K562 (cell line): ENCODE results near the gene PRSS57. TPM values are rescaled to one million over a fixed set of nuclear protein-coding genes. Genes with fewer than 3 reads are reported as not detected.

ENCODE experiments used
- BCOR ChIP-seq: fragments of 450-650 bp; IDR thresholded peaks from 2 replicates; pipeline ENCODE4 v1.6.1; 2016
- ELF4 ChIP-seq: fragments of 450-650 bp; formaldehyde crosslinking; IDR thresholded peaks from 2 replicates; pipeline ENCODE4 v1.4.0; 2022; ENCODE audit warnings: missing genetic modification characterization
- GATAD2B ChIP-seq: fragments of 450-650 bp; IDR thresholded peaks from 2 replicates; pipeline ENCODE4 v1.6.1; 2017; ENCODE audit warnings: mild to moderate bottlenecking, borderline replicate concordance
- HCFC1 ChIP-seq: IDR thresholded peaks from 2 replicates; pipeline ENCODE4 v1.6.1; 2012; ENCODE audit warnings: low read depth, low read length, improper control_type of control experiment
- MBD2 ChIP-seq: sonication (generic); IDR thresholded peaks from 2 replicates; pipeline ENCODE4 v1.6.1; 2016; ENCODE audit warnings: low read depth, borderline replicate concordance
- NRF1 ChIP-seq, 2 experiments: fragments of 450-650 bp; IDR thresholded peaks in 1 of 2; conservative IDR thresholded peaks in 1 of 2; 2 replicates each; pipeline ENCODE4 v1.6.1; 2014; ENCODE audit warnings: mild to moderate bottlenecking in 2 of 2
- POLR2H ChIP-seq: IDR thresholded peaks from 2 replicates; pipeline ENCODE4 v1.6.1; 2016; ENCODE audit warnings: missing genetic modification characterization, low read depth, mild to moderate bottlenecking, control low read depth, missing compliant biosample characterization, moderate library complexity
- RBM14 ChIP-seq: fragments of 200-400 bp; formaldehyde crosslinking; IDR thresholded peaks from 2 replicates; pipeline ENCODE4 v1.6.1; 2018; ENCODE audit warnings: low read depth, mild to moderate bottlenecking, low read length, moderate library complexity, borderline replicate concordance; ENCODE audit not compliant: insufficient read depth
- RBM17 ChIP-seq: fragments of 200-400 bp; formaldehyde crosslinking; IDR thresholded peaks from 2 replicates; pipeline ENCODE4 v1.6.1; 2017; ENCODE audit warnings: low read depth, mild to moderate bottlenecking, low read length, borderline replicate concordance
- RBM25 ChIP-seq: fragments of 200-400 bp; formaldehyde crosslinking; IDR thresholded peaks from 2 replicates; pipeline ENCODE4 v1.6.1; 2018; ENCODE audit warnings: low read length, low read depth, moderate library complexity; ENCODE audit not compliant: severe bottlenecking
- U2AF1 ChIP-seq: fragments of 200-400 bp; formaldehyde crosslinking; optimal IDR thresholded peaks from 2 replicates; pipeline ENCODE3; 2017; ENCODE audit warnings: mild to moderate bottlenecking, low read depth, low read length, moderate library complexity
- ZNF140 ChIP-seq: fragments of 250-450 bp; sonication (Bioruptor Pico); IDR thresholded peaks from 2 replicates; pipeline ENCODE4 v1.8.0; 2021; ENCODE audit warnings: moderate library complexity, mild to moderate bottlenecking, inconsistent platforms
- ZNF431 ChIP-seq: sonication (generic); formaldehyde crosslinking; IDR thresholded peaks from 2 replicates; pipeline ENCODE4 v1.8.0; 2022; ENCODE audit warnings: mild to moderate bottlenecking, missing genetic modification reagents
- ZNF589 ChIP-seq: fragments of 200-800 bp; sonication (Bioruptor generic); IDR thresholded peaks from 2 replicates; pipeline ENCODE4 v1.6.1; 2016; ENCODE audit warnings: low read depth, missing genetic modification characterization, missing compliant biosample characterization
- polyA plus RNA-seq, 8 experiments: library from polyadenylated mRNA; depleted of rRNA in 4 of 8; stranded (reverse) in 5 of 8; unstranded in 3 of 8; fragments of >200 nt; fragmentation: Nextera tagmentation in 2 of 8; fragmentation: Illumina TruSeq in 1 of 8; extraction: Ambion mirVana in 2 of 8; extraction: Trizol in 1 of 8; gene quantifications; 2 replicates each; pipeline versions ENCODE4 v1.2.1 to v1.2.3, GENCODE V29; 2011 to 2014; ENCODE audit warnings: inconsistent platforms in 1 of 8, missing spikeins in 1 of 8
- total RNA-seq, 7 experiments: library from RNA; depleted of rRNA in 6 of 7; stranded (reverse); fragments of >200 nt in 6 of 7; fragmentation: Illumina TruSeq in 2 of 7; extraction: Trizol in 2 of 7; gene quantifications; 2 replicates each; pipeline versions ENCODE4 v1.2.1 to v1.2.3, GENCODE V29; 2011 to 2021; ENCODE audit warnings: low replicate concordance in 1 of 7
- TF ChIP-seq, protein P1 (sequence below): fragments of 200-800 bp; sonication (Bioruptor generic); IDR thresholded peaks from 2 replicates; pipeline ENCODE4 v1.6.1; 2017; ENCODE audit warnings: missing genetic modification characterization, missing compliant biosample characterization
- TF ChIP-seq, protein P2 (sequence below), 2 experiments: fragments of 250-450 bp in 1 of 2; fragments of 450-650 bp in 1 of 2; sonication (Bioruptor Pico) in 1 of 2; IDR thresholded peaks; 2 replicates each; pipeline versions ENCODE4 v1.6.1 to v1.8.0; 2016 to 2021; ENCODE audit warnings: mild to moderate bottlenecking in 2 of 2, moderate library complexity in 2 of 2, missing compliant biosample characterization in 1 of 2, missing genetic modification characterization in 1 of 2
- TF ChIP-seq, protein P3 (sequence below): sonication (generic); formaldehyde crosslinking; IDR thresholded peaks from 2 replicates; pipeline ENCODE4 v1.8.1; 2023; ENCODE audit warnings: mild to moderate bottlenecking, missing genetic modification reagents
- TF ChIP-seq, protein P4 (sequence below): fragments of 250-450 bp; sonication (Bioruptor Pico); IDR thresholded peaks from 2 replicates; pipeline ENCODE4 v1.8.0; 2022; ENCODE audit warnings: inconsistent platforms

The PRSS57 gene
- total and polyA plus RNA-seq, 9 of the 15 experiments (the other 6 are each of a cell fraction or from before 2014, with no cell fraction given): 0.06 to 2.5 (median 1.3) TPM; not detected in 3

DNA sequence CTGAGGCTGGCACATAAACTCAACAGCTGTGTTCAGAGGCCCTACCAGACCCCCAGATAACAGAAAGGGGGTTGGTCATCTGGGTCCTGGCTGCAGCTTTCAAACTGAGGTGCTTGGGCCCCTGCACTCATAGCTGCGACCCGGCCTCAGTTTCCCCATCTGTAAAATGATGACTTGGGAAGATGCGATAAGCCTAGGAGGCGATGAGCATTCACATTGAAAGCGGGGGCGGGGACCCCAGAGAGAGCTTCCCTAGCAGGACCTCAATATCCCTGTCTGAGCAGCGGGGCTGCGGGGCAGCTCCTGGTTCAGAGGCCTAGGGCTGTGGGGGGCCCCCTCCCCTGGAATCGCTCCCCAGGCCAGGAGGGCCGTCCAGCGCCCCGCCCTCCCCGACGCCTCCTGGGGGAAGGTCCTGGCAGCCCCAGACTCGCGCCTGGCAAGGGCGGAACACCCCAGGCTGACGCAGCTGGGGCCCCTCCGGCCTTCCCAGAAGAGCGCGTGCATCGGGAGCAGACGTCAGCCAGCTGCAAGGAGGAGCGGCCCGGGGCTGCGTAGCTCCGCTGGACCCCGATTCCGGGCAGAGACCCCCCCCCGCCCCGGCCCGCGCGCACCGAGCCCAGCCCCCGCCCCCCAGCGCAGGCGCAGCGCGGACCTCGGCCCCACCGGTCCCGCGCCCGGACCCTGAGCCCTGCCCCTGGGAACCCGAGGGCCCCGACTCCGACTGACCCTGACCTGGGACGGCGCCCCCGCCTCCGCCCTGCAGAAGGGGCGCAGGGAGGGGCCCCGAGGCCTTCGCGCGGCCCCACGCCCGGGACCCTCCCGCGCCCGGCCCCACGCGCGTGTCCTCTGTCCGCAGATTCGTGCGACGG, 15.6 kb downstream of the PRSS57 start (continued):
- TF ChIP-seq RBM17: no peak
- TF ChIP-seq ZNF431: 0 out of 2 replicates have a peak, but pooled peaks have one; percentile 47
- TF ChIP-seq ZNF140: no peak
- peak; percentile 57 for TF ChIP-seq U2AF1
- TF ChIP-seq, protein P1, sequence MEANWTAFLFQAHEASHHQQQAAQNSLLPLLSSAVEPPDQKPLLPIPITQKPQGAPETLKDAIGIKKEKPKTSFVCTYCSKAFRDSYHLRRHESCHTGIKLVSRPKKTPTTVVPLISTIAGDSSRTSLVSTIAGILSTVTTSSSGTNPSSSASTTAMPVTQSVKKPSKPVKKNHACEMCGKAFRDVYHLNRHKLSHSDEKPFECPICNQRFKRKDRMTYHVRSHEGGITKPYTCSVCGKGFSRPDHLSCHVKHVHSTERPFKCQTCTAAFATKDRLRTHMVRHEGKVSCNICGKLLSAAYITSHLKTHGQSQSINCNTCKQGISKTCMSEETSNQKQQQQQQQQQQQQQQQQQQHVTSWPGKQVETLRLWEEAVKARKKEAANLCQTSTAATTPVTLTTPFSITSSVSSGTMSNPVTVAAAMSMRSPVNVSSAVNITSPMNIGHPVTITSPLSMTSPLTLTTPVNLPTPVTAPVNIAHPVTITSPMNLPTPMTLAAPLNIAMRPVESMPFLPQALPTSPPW: peak; percentile 64
- TF ChIP-seq, protein P2, sequence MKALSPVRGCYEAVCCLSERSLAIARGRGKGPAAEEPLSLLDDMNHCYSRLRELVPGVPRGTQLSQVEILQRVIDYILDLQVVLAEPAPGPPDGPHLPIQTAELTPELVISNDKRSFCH (CRISPR knock-in tag; IDR thresholded peaks at IDR 0.05): no peak
- TF ChIP-seq, protein P2 (tag; IDR thresholded peaks at IDR 0.05): 0 out of 2 replicates have a peak, but pooled peaks have one; percentile 67
- TF ChIP-seq MBD2: 0 out of 2 replicates have a peak, but pooled peaks have one; percentile 2
- TF ChIP-seq POLR2H: no peak
- no peak for TF ChIP-seq ZNF589 (CRISPR knock-in tag)
- TF ChIP-seq, protein P3, sequence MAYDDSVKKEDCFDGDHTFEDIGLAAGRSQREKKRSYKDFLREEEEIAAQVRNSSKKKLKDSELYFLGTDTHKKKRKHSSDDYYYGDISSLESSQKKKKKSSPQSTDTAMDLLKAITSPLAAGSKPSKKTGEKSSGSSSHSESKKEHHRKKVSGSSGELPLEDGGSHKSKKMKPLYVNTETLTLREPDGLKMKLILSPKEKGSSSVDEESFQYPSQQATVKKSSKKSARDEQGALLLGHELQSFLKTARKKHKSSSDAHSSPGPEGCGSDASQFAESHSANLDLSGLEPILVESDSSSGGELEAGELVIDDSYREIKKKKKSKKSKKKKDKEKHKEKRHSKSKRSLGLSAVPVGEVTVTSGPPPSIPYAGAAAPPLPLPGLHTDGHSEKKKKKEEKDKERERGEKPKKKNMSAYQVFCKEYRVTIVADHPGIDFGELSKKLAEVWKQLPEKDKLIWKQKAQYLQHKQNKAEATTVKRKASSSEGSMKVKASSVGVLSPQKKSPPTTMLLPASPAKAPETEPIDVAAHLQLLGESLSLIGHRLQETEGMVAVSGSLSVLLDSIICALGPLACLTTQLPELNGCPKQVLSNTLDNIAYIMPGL (CRISPR knock-in tag): no peak
- no peak for TF ChIP-seq HCFC1
- TF ChIP-seq, protein P4, sequence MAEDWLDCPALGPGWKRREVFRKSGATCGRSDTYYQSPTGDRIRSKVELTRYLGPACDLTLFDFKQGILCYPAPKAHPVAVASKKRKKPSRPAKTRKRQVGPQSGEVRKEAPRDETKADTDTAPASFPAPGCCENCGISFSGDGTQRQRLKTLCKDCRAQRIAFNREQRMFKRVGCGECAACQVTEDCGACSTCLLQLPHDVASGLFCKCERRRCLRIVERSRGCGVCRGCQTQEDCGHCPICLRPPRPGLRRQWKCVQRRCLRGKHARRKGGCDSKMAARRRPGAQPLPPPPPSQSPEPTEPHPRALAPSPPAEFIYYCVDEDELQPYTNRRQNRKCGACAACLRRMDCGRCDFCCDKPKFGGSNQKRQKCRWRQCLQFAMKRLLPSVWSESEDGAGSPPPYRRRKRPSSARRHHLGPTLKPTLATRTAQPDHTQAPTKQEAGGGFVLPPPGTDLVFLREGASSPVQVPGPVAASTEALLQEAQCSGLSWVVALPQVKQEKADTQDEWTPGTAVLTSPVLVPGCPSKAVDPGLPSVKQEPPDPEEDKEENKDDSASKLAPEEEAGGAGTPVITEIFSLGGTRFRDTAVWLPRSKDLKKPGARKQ (CRISPR knock-in tag): no peak
- peak; percentile 97 for TF ChIP-seq GATAD2B
- TF ChIP-seq BCOR: peak; percentile 76
- no peak for TF ChIP-seq RBM25
- no peak for TF ChIP-seq RBM14
- TF ChIP-seq NRF1 (conservative IDR thresholded peaks at IDR 0.05 in 1 of 2, IDR thresholded peaks at IDR 0.05 in 1 of 2): no peak
- TF ChIP-seq ELF4: no peak
